Aorta (tissue), 5 donors: ENCODE measurements around the gene ST6GALNAC4. TPM values are rescaled to one million over a fixed set of nuclear protein-coding genes. Genes with fewer than 3 reads are reported as not detected.

Experiments used
- ATAC-seq: fragments of 200-7000 bp; cut with Tn5 transposase; one replicate; pipeline ENCODE4 v1.9.1; 2022; ENCODE audit warnings: moderate library complexity; ENCODE audit not compliant: low FRiP score
- DNase-seq, 2 donors: peaks; one replicate each; pipeline ENCODE4 v3.0.0-alpha.2; 2020
- H3K27ac ChIP-seq, 2 donors: one replicate each; pipeline ENCODE4 v1.5.1; 2013; ENCODE audit warnings: low read length in 2 of 2, mild to moderate bottlenecking in 2 of 2, moderate library complexity in 2 of 2, control low read depth in 1 of 2, inconsistent platforms in 1 of 2, low read depth in 1 of 2
- H3K27me3 ChIP-seq, 2 donors: one replicate each; pipeline ENCODE4 v1.6.1; 2013; ENCODE audit warnings: control low read depth in 1 of 2, low read length in 1 of 2, mild to moderate bottlenecking in 1 of 2, moderate library complexity in 1 of 2; ENCODE audit not compliant: insufficient read depth in 2 of 2, control insufficient read depth in 1 of 2
- H3K36me3 ChIP-seq, 2 donors: one replicate each; pipeline ENCODE4 v1.6.1; 2013; ENCODE audit warnings: control low read depth in 1 of 2, low read length in 1 of 2, mild to moderate bottlenecking in 1 of 2; ENCODE audit not compliant: insufficient read depth in 2 of 2, control insufficient read depth in 1 of 2
- H3K4me1 ChIP-seq, 2 donors: one replicate each; pipeline ENCODE4 v1.6.1; 2013; ENCODE audit warnings: low read length in 2 of 2, control low read depth in 1 of 2, mild to moderate bottlenecking in 1 of 2, moderate library complexity in 1 of 2; ENCODE audit not compliant: insufficient read depth in 2 of 2, control insufficient read depth in 1 of 2
- H3K4me3 ChIP-seq, 2 donors: one replicate each; pipeline ENCODE4 v1.5.1; 2013; ENCODE audit warnings: low read length in 2 of 2, control low read depth in 1 of 2, mild to moderate bottlenecking in 1 of 2
- H3K9me3 ChIP-seq: one replicate; pipeline ENCODE4 v1.6.1; 2013; ENCODE audit warnings: mild to moderate bottlenecking, low read length; ENCODE audit not compliant: control insufficient read depth
- WGBS, 2 donors: extraction: QIAGEN DNeasy Blood & Tissue Kit; methylation state at CpG; one replicate each; pipeline ENCODE4 v1.1.7; 2013; 5-methylcytosine and 5-hydroxymethylcytosine counted together
- intact Hi-C, 2 donors: fragments of 100-400 bp; cut with DNase I; formaldehyde crosslinking; loops; one replicate each; pipeline versions ENCODE4 v1.14.2 to v1.15.0; 2022
- polyA plus RNA-seq, 2 donors: library from polyadenylated mRNA; stranded (reverse); fragments of 200-250 nt; gene quantifications; one replicate each; pipeline ENCODE4 v1.2.3, GENCODE V29; 2013
- total RNA-seq, 2 donors: library from RNA; stranded (reverse); fragmentation: NEBNext Ultra II Directional; extraction: Animal tissue kit (Norgen Biotek cat#: 25700); gene quantifications; one replicate each; pipeline ENCODE4 v1.2.1, GENCODE V29; 2021
- donor health status: healthy with polysubstance abuse.
- donor health status: Bipolar disorder and iron deficiency.
- donor health status: DM: no; HTN: no; CAD: no.
- donor health status: DM: no; HTN: no; CAD: no.
- donor health status: DM: yes; HTN: yes; CAD: no.

ST6GALNAC4 gene
- total and polyA plus RNA-seq, 4 donors = 17.7 to 46.5 (median 30.2) TPM

DNA sequence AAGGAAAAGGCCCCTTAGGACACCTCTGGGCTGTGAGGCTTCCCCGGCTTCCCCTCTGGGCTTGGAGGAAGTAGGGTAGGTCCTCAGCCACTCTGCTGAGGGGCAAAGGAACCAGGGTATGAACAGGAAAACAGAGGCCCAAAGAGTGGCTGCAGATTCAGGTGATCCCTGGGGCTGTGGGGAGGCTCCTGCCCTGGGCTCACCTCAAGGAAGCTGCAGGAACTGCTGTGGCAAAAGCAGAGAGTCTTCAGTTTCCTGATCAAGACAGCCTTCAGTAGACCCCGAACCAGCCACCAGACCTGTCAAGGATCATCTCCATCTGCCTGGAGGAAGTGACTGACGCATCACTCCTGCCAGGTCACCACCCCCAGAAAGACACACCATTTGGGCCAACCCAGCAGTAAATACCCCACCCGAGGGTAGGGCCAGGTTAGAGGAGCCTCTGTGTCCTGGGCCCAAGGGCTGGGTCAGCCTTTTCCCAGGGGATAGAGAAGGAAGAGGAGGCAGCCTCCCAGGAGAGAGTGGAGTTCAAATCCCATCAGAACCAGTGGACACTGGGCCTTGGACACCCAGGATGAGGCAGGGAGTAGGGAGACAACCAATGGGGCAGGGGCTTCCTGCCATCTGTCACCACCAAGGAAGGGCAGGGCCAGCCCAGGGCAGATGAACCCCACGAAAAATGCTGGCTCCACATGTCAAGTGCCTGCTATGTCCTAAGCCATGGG, 11.7 kb downstream of the ST6GALNAC4 start:
- peak overlapping the region; percentile 9 to 14 for H3K27ac ChIP-seq
- intact Hi-C loops = no loop called here
- no peak overlapping the region for H3K4me3 ChIP-seq
- 73 to 75% methylated on average over 5 of the region's 5 CpGs for WGBS, 2 donors
- no peaks in the 10 kb centered on the region for H3K4me1 ChIP-seq
- H3K36me3 ChIP-seq = no peaks in the 10 kb centered on the region
- H3K27me3 ChIP-seq = no peaks in the 10 kb centered on the region
- ATAC-seq (no peak), DNase-seq (peak in 1 of 2 donors; percentile 55)
- no peaks in the 10 kb centered on the region for H3K9me3 ChIP-seq

DNA sequence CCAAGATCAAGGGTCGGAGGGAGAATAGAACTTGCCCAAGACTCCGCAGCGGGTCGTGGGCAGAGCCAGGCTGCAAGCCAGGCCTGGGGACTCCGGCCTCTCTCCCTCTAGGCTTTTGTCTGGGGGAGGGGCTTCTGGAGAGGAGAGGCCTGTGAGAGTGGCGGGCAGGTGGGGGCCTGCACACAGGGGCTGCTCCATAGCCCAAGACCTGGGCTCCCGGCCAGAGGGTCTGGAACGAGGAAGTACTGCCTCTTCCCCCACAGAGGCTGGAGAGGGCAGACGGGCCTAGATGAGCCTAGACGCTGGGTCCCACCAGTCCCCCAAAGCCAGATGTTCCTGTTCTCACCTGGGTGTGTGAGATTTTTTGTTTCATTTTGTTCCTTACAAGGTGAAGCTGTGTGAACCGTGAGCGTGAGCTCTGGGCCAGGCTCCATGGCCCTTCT, 12.3 kb downstream of the ST6GALNAC4 start:
- DNase-seq = peak; percentile 69 to 80

DNA sequence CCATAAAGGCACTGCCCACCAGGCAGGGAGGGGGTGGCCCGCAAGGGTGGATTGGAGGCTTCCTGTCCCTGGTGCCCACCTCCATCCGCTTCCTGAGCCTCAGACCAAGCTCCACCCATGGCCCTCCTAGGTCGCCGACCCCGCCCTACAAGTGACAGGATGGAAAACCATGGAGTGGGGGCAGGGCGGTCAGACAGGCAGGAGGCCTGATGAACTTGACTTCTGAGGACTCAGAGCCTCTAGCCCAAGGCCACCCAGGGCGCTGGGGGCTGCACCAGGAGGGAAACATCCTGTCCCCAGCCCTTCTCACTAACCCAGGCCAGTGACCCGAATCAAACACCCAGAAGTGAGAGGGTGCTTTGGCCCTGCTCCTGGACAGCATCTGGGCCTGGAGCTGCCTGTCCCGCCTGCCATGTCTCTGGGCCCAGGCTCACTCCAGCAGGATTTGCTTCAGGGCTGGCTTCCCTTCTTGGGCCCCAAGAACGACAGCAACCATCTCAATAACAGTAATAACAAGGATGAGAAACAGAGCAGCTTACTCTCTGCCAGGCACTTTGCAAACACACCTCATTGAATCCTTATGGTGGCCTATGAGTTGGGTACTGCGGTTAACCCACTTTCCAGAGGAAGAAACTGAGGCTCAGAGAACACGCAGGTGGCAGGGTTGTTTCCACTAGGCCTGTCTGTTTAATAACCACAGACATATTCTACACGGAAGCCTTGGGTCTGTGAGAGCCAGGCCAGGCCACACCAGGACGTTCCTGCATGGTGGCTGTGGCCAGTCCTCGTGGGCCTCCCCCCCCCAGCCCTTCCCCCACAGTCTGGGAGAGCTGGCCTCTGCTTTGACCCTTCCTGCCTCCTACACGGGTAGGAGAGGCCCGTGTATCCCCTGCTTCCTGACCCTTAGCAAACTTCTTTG, 13.0 kb downstream of the ST6GALNAC4 start:
- Histone ChIP-seq H3K36me3 (no peaks in the 10 kb centered on the region), H3K9me3 (no peaks in the 10 kb centered on the region), H3K4me3 (no peak overlapping the region), H3K4me1 (no peaks in the 10 kb centered on the region), H3K27me3 (no peaks in the 10 kb centered on the region), H3K27ac (peak overlapping the region in 1 of 2 donors; percentile 0)
- intact Hi-C loops = no loop called here
- 40 to 48% methylated on average over 17 of the region's 17 CpGs for WGBS, 2 donors
- peak; percentile 87 to 92 for DNase-seq
- peak; percentile 24 for ATAC-seq

More for the DNA sequence above, 12.3 kb downstream of the ST6GALNAC4 start:
- intact Hi-C loops = no loop called here
- Histone ChIP-seq H3K4me1 (no peaks in the 10 kb centered on the region), H3K27ac (peak overlapping the region in 1 of 2 donors; percentile 5), H3K36me3 (no peaks in the 10 kb centered on the region), H3K9me3 (no peaks in the 10 kb centered on the region), H3K4me3 (no peak overlapping the region), H3K27me3 (no peaks in the 10 kb centered on the region)
- WGBS, 2 donors = 31 to 46% methylated on average over 12 of the region's 12 CpGs
- peak; percentile 6 for ATAC-seq

DNA sequence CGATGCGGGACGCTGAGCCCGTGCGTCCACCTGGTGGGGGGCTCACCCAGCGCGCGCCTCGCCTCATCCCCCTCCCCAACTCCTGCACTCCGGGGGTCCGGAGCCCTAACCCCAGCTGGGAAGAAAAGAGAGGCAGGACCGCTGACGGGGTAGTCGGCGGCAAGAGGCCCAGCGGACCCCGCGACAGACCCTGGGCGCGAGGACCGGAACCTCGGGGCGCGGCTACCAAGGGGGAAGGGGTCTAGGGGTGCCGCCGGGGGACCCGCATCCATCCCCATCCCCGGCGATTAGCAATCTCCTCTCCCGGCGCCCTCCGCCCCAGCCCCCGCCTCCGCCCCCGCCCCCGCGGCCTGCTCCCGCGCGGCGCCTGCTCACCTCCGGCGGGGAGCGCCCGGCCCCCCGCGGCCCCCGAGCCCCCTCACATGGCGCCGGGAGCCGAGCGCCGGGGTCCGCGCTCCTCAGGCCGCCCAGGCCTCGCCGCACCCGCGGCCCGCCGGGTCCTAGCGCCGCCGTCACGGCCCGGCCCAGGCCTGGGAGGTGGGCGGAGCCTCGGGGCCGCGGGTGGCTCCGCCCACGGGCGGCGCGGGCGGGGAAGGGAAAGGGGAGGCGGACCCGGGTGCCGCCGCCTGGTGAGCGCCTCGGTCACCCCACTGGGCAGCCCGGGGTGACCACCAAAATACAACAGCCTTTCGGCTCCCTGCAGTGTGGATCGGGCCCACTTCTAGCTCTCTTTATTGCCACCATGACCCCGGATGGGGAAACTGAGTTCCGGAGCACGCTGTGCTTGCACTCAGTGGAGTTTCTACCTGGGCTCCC, 17.5 kb downstream of the ST6GALNAC4 start, which contains the start of gene ST6GALNAC6:
TSS of gene ST6GALNAC6 (minus strand) at position 476 of the 816 bp plus-strand sequence. CDS start 1,622 bp downstream, outside the sequence.
- H3K27ac ChIP-seq = peak within 1 kb of the TSS; percentile 92 to 96
- H3K4me1 ChIP-seq = no peaks in the 10 kb centered on the region
- H3K27me3 ChIP-seq = no peaks in the 10 kb centered on the region
- peak within 1 kb of the TSS; percentile 77 to 97 for H3K4me3 ChIP-seq
- peaks cover 0 to 5% of the 10 kb centered on the region in 2 donors for H3K36me3 ChIP-seq
- no peaks in the 10 kb centered on the region for H3K9me3 ChIP-seq
- ATAC-seq = peak; percentile 80
- peak; percentile 82 to 93 for DNase-seq
- 1% methylated on average over 26 to 89 of the region's 89 CpGs for WGBS, 2 donors
- intact Hi-C loops = loop anchor here in 1 of 2 donors (2.0 to 5.0 kb wide), 2 partner anchors 17 to 37 kb away; partner anchors contain the start of gene ST6GALNAC4

DNA sequence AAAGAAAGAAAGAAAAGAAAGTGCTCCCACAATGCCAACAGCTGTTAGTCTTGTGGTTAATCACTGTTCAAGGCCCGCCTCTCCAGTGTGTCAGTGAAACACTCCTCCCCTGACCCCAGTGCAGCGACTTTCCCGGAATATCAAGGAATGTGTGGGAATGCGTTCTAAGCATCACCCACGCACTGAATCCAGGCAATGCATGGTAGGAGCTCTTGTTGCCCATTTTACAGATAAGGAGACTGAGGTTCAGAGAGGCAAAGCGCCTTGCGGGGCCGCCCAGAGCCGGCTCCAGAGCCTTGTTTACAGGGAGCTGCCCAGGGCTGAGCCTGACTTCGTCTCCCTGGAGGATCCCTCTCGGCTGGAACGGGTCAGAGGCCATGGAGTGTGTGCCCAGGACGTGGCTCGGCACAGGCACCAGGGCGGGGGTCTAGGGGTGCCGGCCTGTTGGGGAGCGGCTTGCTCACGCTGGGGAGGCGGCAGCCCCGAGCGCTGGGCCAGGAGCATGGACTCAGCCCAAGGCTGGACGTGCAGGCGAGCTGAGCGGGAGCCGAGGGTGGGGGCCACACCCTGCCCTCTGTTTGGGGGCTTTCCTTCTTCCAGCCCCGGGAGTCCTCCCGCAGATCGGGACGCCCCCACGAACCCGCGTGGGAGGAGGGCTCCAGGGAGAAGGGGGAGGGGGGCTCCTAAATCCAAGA, 18.3 kb downstream of the ST6GALNAC4 start:
- no peaks in the 10 kb centered on the region for H3K4me1 ChIP-seq
- H3K9me3 ChIP-seq = no peaks in the 10 kb centered on the region
- H3K4me3 ChIP-seq = peak overlapping the region; percentile 77 to 97
- peak overlapping the region; percentile 92 to 96 for H3K27ac ChIP-seq
- peaks cover 0 to 10% of the 10 kb centered on the region in 2 donors for H3K36me3 ChIP-seq
- WGBS, 2 donors = 7 to 8% methylated on average over 25 to 32 of the region's 32 CpGs
- no peaks in the 10 kb centered on the region for H3K27me3 ChIP-seq
- peak; percentile 80 for ATAC-seq
- intact Hi-C loops = loop anchor here in 1 of 2 donors (2.0 to 5.0 kb wide), 2 partner anchors 18 to 36 kb away; partner anchors contain the start of gene ST6GALNAC4
- peak; percentile 80 to 87 for DNase-seq

DNA sequence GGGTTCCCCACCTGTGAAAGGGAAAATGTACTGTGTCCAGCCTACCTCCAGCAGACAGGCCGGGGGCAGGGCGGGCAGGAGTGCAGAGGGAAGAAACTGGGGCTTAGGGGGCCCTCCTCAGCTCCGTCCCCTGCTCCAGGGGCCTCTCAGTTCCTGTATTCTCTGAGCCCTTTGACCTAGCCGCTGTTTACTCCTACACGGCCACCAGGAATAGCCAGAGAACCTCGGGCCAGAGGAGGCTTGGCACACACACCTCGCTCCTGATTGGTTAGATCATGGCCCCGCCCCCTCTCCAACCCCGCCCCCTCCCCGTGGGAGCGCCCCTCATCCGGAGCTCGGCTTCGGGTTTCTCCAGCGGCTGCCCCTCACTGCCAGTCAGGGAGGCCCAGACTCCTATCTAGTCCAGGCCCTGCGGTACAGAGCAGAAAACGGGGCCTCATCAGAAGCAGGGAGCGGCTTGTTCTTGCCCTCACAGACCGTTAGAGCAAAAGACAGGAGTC, 19.6 kb downstream of the ST6GALNAC4 start:
- 8 to 13% methylated on average over 19 of the region's 19 CpGs for WGBS, 2 donors

DNA sequence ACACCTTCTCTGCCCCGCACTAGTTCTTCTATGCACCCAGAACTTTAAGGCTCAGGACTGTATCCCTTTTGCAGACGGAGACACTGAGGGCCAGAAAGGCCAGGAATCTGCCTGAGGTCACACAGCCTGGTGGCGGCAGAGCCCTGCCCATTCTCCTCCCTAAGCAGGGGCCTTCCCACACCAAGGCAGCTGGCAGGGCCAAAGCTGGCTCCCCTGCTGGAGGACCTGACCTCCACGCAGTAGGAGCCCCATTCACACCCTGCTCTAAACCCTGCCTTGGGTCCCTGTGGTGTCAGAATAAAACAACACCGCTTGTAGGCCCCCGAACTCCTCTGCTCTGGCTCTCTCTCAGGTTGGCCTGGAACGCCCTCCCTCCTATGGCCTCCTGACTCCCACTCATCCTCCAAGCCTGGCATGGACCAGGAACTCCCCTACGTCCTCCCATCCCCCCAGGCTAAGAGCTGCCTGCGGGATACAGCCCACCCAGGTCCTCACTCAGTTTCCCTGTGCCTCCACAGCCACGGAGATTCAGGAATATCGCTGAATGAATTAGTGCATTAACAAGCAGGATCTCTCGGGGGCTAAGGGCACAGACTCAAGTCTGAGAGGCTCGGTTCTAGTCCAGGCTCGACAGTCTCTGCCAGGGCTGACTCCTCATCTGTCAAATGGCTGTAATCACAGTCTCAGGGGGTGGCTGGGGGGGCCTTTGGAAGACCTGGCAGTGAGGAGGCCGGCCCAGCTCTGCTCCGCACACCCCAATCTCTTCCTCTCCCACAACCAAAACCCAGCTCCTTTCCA, 20.2 kb downstream of the ST6GALNAC4 start:
- Histone ChIP-seq H3K36me3 (peaks cover 5 to 18% of the 10 kb centered on the region in 2 donors), H3K27ac (peak overlapping the region; percentile 20 to 62), H3K4me3 (peak overlapping the region in 1 of 2 donors; percentile 5), H3K4me1 (no peaks in the 10 kb centered on the region), H3K27me3 (no peaks in the 10 kb centered on the region), H3K9me3 (peaks cover 1% of the 10 kb centered on the region)
- ATAC-seq = no peak
- DNase-seq = no peak
- intact Hi-C loops = loop anchor here in 1 of 2 donors (5.0 kb wide), 1 partner anchor 34 kb away; no protein-coding TSS in a partner anchor
- WGBS, 2 donors = 57 to 65% methylated on average over 16 of the region's 16 CpGs

More for the DNA sequence above, 19.6 kb downstream of the ST6GALNAC4 start:
- H3K4me1 ChIP-seq = no peaks in the 10 kb centered on the region
- peak overlapping the region; percentile 24 to 66 for H3K27ac ChIP-seq
- H3K36me3 ChIP-seq = peaks cover 5 to 18% of the 10 kb centered on the region in 2 donors
- H3K27me3 ChIP-seq = no peaks in the 10 kb centered on the region
- peaks cover 1% of the 10 kb centered on the region for H3K9me3 ChIP-seq
- intact Hi-C loops = loop anchor here in 1 of 2 donors (5.0 kb wide), 1 partner anchor 35 kb away; no protein-coding TSS in a partner anchor
- DNase-seq (peak; percentile 86 to 92), ATAC-seq (peak; percentile 89)
- H3K4me3 ChIP-seq = peak overlapping the region in 1 of 2 donors; percentile 5
